ENCODE results near the gene ADAM10.

GRCh38 chr15:58585693-58586443, 163.6 kb downstream of the ADAM10 start:
- no peak for TF ChIP-seq EZH2 (IDR thresholded peaks at IDR 0.05; ENCODE audit: borderline replicate concordance, insufficient read depth, low read depth, low read length, poor library complexity, severe bottlenecking)
- TF ChIP-seq, protein P1, sequence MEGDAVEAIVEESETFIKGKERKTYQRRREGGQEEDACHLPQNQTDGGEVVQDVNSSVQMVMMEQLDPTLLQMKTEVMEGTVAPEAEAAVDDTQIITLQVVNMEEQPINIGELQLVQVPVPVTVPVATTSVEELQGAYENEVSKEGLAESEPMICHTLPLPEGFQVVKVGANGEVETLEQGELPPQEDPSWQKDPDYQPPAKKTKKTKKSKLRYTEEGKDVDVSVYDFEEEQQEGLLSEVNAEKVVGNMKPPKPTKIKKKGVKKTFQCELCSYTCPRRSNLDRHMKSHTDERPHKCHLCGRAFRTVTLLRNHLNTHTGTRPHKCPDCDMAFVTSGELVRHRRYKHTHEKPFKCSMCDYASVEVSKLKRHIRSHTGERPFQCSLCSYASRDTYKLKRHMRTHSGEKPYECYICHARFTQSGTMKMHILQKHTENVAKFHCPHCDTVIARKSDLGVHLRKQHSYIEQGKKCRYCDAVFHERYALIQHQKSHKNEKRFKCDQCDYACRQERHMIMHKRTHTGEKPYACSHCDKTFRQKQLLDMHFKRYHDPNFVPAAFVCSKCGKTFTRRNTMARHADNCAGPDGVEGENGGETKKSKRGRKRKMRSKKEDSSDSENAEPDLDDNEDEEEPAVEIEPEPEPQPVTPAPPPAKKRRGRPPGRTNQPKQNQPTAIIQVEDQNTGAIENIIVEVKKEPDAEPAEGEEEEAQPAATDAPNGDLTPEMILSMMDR (IDR thresholded peaks at IDR 0.05) = no peak
